ENCODE measurements around the gene TMEM121.

DNA sequence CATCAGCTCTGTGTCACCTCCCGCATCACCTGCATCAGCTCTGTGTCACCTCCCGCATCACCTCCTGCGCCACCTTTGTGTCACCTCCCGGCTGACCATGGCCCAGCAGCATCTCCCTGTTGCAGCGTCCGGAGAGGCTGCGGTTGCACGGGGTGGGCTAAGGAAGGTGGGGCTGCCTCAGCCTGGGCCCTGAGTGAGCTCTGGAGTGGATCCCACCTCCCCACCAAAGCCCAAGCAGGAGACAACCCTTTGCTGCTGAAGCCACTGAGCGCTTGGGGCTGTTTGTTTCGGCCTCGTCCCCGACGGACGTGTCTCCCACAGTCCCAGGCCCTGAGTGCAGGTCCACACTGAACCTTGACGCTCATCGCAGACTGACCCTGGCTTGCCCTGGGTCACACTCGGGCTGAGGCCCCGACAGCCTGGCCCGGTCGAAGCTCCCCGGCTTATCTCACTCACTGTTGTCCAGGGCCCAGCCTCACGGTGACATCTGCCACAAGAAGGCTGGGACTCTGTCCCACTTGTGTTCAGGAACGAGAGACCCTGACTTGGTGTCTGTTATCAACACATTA is 12.2 kb downstream of the TMEM121 start:
- TF ChIP-seq, protein P1, sequence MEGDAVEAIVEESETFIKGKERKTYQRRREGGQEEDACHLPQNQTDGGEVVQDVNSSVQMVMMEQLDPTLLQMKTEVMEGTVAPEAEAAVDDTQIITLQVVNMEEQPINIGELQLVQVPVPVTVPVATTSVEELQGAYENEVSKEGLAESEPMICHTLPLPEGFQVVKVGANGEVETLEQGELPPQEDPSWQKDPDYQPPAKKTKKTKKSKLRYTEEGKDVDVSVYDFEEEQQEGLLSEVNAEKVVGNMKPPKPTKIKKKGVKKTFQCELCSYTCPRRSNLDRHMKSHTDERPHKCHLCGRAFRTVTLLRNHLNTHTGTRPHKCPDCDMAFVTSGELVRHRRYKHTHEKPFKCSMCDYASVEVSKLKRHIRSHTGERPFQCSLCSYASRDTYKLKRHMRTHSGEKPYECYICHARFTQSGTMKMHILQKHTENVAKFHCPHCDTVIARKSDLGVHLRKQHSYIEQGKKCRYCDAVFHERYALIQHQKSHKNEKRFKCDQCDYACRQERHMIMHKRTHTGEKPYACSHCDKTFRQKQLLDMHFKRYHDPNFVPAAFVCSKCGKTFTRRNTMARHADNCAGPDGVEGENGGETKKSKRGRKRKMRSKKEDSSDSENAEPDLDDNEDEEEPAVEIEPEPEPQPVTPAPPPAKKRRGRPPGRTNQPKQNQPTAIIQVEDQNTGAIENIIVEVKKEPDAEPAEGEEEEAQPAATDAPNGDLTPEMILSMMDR (IDR thresholded peaks at IDR 0.05; ENCODE audit: insufficient read depth, low read depth, low read length) = no peak
- no peak for TF ChIP-seq EZH2 (IDR thresholded peaks at IDR 0.05; ENCODE audit: insufficient read depth, low read length)
